Testis (tissue), 2 donors: Measurements from ENCODE around the gene FAM216B.

Source experiments
- CTCF ChIP-seq, 3 experiments: fragments of 450-650 bp in 2 of 3; fragments of 200-600 bp in 1 of 3; sonication (generic) in 1 of 3; IDR thresholded peaks; one replicate each; pipeline ENCODE4 v1.5.1; 2016 to 2019; ENCODE audit warnings: antibody characterized with exemption in 3 of 3, mild to moderate bottlenecking in 2 of 3, moderate library complexity in 1 of 3
- POLR2A ChIP-seq: fragments of 450-650 bp; IDR thresholded peaks from one replicate; pipeline ENCODE4 v1.6.1; 2017; ENCODE audit warnings: antibody characterized with exemption, mild to moderate bottlenecking, moderate library complexity

- TF ChIP-seq POLR2A: no peak
- TF ChIP-seq CTCF (IDR thresholded peaks at IDR 0.05): no peak
These were observed 46.4 kb upstream of the FAM216B start for GRCh38 chr13:42735010-42735409.
